GM06990 (cell line): Measurements from ENCODE around the gene PRR14L.

Experiments used
- DNase-seq: peaks from one replicate; pipeline ENCODE4 v3.0.0-alpha.2; 2011; ENCODE audit not compliant: insufficient read length; ENCODE audit errors: extremely low read depth
- H3K27me3 ChIP-seq: replicated peaks from 2 replicates; pipeline ENCODE4 v1.6.0; 2011; ENCODE audit warnings: low read length; ENCODE audit not compliant: control insufficient read depth, insufficient read depth
- H3K36me3 ChIP-seq: 2 replicates; pipeline ENCODE4 v1.5.1; 2011; ENCODE audit warnings: low read length; ENCODE audit not compliant: control insufficient read depth, insufficient read depth
- H3K4me3 ChIP-seq: replicated peaks from 2 replicates; pipeline ENCODE4 v1.5.1; 2011; ENCODE audit warnings: low read depth, mild to moderate bottlenecking, control low read depth, low read length
- TF ChIP-seq, protein P1 (sequence below): IDR thresholded peaks from 2 replicates; pipeline ENCODE4 v1.5.1; 2011; ENCODE audit warnings: low read length, control low read depth, mild to moderate bottlenecking, inconsistent platforms; ENCODE audit not compliant: insufficient read depth, poor library complexity, severe bottlenecking

PRR14L gene

DNA sequence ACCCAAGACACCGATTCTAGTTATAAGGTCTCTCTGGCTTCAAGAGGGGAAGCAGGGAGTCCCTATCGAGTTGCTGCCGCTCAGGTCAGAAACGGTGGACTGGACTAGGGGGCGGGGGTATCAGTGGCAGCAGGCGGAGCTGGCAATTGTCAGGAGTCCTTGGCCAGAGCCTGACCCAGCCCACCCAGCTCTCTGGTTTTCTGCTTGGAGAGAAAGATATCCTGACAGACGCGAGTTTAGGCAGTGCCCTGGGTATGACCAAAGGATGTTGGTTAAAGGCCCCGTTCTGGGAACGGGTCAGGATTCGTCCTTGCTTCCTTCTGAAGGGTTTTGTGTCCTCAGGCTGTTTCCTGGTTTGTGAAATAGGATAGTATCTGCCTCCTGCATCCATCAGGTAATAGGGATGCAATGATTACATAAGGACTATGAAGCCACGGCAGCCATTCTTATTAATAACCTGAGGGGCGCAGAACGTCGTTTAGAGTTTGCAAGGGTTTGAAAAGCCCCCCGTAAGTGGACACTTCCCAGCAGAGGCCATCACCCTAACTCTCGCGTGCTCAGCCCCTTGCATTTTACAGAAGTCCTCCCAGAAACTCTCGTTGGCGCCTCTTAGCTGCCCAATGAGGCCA, 3.2 kb upstream of the PRR14L start:
- TF ChIP-seq, protein P1, sequence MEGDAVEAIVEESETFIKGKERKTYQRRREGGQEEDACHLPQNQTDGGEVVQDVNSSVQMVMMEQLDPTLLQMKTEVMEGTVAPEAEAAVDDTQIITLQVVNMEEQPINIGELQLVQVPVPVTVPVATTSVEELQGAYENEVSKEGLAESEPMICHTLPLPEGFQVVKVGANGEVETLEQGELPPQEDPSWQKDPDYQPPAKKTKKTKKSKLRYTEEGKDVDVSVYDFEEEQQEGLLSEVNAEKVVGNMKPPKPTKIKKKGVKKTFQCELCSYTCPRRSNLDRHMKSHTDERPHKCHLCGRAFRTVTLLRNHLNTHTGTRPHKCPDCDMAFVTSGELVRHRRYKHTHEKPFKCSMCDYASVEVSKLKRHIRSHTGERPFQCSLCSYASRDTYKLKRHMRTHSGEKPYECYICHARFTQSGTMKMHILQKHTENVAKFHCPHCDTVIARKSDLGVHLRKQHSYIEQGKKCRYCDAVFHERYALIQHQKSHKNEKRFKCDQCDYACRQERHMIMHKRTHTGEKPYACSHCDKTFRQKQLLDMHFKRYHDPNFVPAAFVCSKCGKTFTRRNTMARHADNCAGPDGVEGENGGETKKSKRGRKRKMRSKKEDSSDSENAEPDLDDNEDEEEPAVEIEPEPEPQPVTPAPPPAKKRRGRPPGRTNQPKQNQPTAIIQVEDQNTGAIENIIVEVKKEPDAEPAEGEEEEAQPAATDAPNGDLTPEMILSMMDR: no peak
- peaks cover 1% of the 10 kb centered on the region for H3K36me3 ChIP-seq
- DNase-seq: peak; percentile 47
- H3K27me3 ChIP-seq: no peaks in the 10 kb centered on the region
- H3K4me3 ChIP-seq: peak overlapping the region; percentile 66

DNA sequence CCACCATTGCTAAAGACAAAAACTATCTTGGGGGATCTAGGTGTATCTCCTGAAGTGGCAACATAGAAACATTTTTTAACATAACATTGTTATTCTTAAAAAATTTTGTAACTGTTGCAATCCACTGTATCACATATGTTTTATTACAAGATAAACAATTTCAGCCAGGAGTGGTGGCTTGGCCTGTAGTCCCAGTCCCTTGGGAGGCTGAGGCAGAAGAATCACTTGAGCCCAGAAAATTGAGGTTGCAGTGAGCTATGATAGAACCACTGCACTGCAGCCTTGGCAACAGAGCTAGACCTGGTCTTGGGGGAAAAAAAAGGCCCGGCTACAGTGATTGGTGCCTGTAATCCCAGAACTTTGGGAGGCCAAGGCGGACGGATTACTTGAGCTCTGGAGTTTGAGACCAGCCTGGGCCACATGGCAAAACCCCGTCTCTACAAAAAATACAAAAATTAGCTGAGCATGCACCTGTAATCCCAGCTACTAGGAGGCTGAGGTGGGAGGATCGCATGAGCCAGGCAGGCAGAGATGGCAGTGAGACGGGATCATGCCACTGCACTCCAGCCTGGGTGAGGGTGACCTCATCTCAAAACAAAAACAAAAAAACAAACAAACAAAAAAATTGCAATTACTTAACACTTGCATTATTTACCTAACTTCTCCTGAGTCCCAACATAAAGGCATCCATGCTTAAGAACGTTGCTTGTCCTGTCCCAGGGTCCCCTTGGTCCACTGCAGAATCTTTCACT, 2.3 kb upstream of the PRR14L start:
- no peak for DNase-seq
- no peaks in the 10 kb centered on the region for H3K27me3 ChIP-seq
- no peak overlapping the region for H3K4me3 ChIP-seq
- H3K36me3 ChIP-seq: no peaks in the 10 kb centered on the region
- TF ChIP-seq, protein P1: no peak

- no peak for DNase-seq
- H3K4me3 ChIP-seq: peak overlapping the region; percentile 31
These were observed 693 bp upstream of the PRR14L start for GRCh38 chr22:31750365-31751284.

DNA sequence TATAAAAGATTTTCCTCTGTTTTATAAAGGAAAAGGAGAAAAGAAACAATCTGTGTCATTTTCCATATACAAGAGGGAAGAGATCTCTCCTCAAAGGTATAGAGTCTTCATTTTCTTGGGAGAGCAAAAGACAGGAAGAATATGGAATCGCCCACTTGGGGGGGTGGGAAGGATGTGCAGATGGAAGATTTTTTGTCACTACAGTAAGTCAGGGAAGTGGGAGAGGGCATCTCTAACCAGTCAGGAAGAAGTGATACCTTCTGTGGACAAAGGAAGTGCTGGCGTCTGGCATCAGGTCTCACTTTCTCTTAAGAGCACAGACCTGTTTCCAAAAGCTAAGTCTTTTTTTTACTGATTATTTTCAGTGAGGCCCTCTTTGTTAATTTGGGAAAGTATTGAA, 1.4 kb downstream of the PRR14L start:
- Histone ChIP-seq H3K27me3 (no peaks in the 10 kb centered on the region), H3K4me3 (peak overlapping the region; percentile 95), H3K36me3 (no peaks in the 10 kb centered on the region; the same call in 1 of the 2 replicates)
- DNase-seq: peak; percentile 10
- TF ChIP-seq, protein P1: no peak

More at GRCh38 chr22:31750365-31751284, 693 bp upstream of the PRR14L start:
- H3K36me3 ChIP-seq: no peaks in the 10 kb centered on the region
- H3K27me3 ChIP-seq: no peaks in the 10 kb centered on the region
- TF ChIP-seq, protein P1: no peak

GRCh38 chr22:31747441-31747840, 2.5 kb downstream of the PRR14L start:
- H3K4me3 ChIP-seq: no peak overlapping the region
- DNase-seq: no peak
- H3K27me3 ChIP-seq: no peaks in the 10 kb centered on the region
- TF ChIP-seq, protein P1: no peak
- no peaks in the 10 kb centered on the region; the same call in 1 of the 2 replicates for H3K36me3 ChIP-seq
